Body of pancreas (tissue), 4 donors: ENCODE measurements around the gene TRIB2.

Experiments used
- POLR2A ChIP-seq, 3 donors: fragments of 450-650 bp; IDR thresholded peaks; one replicate each; pipeline ENCODE4 v1.6.1; 2016; ENCODE audit warnings: antibody characterized with exemption in 3 of 3, mild to moderate bottlenecking in 2 of 3
- TF ChIP-seq, protein P1 (sequence below), 7 experiments: fragments of 450-650 bp in 4 of 7; fragments of 200-600 bp in 3 of 7; sonication (generic) in 3 of 7; IDR thresholded peaks; one replicate each; pipeline ENCODE4 v1.5.1; 2016 to 2019; ENCODE audit warnings: antibody characterized with exemption in 7 of 7

DNA sequence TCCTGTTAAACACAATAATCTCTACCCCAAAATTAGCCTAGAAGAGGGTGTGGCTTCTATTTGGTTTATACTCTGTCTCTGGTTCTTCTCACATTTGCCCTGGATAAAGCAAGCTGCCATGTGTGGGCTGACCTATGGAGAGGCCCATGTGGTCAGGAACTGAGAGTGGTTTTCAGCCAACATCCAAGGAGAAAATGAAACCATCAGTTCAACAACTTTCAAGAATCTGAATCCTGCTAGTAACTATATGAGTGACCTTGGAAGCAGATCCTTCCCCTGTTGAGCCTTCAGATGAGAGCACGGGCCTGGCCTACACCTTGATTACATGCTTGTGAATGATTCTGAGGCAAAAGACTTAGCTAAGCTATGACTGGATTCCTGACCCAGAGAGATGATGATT is 11.5 kb upstream of the TRIB2 start:
- TF ChIP-seq, protein P1, sequence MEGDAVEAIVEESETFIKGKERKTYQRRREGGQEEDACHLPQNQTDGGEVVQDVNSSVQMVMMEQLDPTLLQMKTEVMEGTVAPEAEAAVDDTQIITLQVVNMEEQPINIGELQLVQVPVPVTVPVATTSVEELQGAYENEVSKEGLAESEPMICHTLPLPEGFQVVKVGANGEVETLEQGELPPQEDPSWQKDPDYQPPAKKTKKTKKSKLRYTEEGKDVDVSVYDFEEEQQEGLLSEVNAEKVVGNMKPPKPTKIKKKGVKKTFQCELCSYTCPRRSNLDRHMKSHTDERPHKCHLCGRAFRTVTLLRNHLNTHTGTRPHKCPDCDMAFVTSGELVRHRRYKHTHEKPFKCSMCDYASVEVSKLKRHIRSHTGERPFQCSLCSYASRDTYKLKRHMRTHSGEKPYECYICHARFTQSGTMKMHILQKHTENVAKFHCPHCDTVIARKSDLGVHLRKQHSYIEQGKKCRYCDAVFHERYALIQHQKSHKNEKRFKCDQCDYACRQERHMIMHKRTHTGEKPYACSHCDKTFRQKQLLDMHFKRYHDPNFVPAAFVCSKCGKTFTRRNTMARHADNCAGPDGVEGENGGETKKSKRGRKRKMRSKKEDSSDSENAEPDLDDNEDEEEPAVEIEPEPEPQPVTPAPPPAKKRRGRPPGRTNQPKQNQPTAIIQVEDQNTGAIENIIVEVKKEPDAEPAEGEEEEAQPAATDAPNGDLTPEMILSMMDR (IDR thresholded peaks at IDR 0.05) = no peak
- TF ChIP-seq POLR2A (IDR thresholded peaks at IDR 0.05) = no peak
